Stimulated activated CD4-positive, alpha-beta T cell treated with anti-CD3 and anti-CD28 coated beads, Interleukin-15, amount 100 ng/mL, for 1 hour (primary cell): ENCODE measurements around the gene GPN3.
"Not testable (repeated sequence)": the region's sequence is repeated elsewhere in the genome, so short reads cannot be mapped to it uniquely, and the experiment has no call there.

Experiments used
- DNase-seq, 2 donors: peaks; one replicate each; pipeline ENCODE4 v3.0.0-alpha.2; 2020; ENCODE audit warnings: low read depth in 1 of 2, low spot score in 1 of 2

GPN3 gene

DNA sequence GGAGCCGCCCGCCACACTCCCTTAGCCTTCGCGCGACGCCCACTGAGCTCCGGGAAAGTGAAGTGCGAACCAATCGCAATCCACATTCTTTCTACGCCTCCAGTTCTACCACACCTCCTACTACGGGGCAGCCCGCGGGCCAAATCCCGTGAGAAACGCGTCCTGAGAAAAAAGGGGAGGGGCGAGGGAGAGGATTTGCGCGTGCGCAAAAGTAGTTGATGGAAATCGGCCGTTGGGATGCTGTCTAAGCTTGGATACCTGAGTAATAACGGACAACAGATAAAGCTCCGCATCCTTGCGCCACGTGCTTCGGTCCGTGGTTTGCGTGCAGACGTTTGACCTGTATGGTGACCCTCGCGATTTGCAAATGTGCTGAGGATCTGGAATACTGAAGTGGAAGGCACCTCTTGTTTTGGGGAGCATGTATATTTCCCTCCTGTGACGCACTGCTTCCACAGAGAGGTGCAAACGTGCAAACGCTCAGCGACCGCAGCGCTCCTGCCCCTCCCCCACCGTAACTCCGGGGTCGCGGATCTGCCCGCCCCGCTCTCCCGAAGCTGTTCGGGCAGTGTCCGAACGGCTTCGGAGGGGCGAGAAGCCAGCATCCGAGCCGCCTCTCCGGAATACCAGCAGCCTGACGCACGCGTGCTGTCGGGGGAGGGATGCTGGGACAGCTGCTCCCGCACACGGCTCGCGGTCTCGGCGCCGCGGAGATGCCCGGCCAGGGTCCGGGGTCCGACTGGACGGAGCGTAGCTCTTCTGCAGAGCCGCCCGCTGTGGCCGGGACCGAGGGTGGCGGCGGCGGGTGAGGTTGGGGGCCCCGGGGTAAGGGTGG, at the start of gene GPN3, which contains the start of gene FAM216A:
Gene GPN3 (minus strand): TSS at position 44 of the 835 bp plus-strand sequence. CDS start 54 bp downstream, outside the sequence.
Gene FAM216A (plus strand): TSS at position 632 of the 835 bp plus-strand sequence. CDS start 31 bp downstream, at position 663.
- peak; percentile 86 to 89 for DNase-seq

DNA sequence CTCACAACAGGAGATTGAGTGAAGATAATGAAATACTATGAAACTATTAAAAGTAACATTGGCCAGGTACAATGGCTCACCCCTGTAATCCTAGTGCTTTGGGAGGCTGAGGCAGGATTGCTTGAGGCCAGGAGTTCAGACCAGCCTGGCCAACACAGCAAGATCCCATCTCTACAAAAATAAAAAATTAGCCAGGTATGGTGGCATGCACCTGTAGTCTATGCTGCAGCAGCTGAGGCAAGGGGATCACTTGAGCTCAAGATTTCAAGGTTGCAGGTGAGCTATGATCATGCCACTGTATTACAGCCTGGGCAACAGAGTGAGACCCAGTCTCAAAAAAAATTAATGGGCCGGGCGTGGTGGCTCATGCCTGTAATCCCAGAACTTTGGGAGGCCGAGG, 48.9 kb upstream of the GPN3 start:
- DNase-seq = no peak

DNA sequence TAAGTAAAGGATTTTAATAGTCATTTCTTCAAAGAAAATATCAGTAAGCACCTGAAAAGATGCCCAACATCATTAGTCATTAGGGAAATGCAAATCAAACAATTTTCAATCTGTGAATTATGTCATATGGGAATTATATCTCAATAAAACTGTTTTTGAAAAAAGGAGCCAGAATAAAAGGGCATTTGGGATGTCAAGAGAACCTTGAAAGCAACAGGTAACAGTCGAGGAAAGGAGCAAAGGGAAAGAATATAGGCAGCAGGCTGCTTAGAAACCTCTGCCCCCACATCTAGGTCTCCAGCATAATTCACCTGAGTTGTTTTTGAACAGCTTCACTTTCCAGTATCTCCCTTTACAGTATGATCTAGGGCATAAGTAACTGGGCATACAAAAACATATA, 46.3 kb upstream of the GPN3 start:
- DNase-seq = no peak

DNA sequence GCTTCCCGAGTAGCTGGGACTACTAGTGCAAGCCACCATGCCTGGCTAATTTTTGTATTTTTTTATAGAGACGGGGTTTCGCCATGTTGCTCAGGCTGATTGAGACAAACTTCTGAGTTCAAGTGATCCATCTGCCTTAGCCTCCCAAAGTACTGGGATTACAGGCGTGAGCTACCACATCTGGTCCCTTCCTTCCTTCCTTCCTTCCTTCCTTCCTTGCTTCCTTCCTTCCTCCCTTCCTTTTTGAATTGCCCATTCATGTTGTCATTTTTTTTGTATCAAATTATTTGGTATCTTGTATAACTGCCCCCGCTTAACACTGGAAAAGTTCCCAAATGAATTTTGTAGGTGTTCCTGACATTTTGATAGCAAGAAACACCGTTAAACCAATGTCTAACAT, 45.8 kb upstream of the GPN3 start:
- DNase-seq = no peak

DNA sequence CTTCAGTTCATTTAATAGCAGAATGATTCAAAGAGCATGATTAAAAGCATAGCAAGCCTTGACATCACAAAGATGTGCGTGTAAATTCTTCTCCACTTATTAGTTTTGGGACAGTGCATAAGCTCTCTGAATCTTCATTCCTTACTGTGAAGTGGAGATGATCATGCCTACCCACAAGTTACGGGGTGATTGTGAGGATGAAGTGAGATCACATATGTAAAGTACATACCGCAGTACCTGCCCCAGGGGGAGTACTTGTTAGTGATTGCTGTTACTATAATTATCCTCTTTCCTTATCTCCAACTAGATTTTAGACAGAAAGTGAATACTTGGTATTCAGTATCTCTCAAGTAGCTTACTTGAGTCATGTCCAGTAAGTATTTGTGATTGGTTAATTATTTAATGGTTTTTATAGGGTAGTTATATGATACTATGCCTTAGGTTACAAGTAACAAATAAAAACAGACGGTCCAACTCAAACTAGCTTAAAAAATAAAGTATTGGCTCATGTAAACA, 40.1 kb upstream of the GPN3 start:
- no peak for DNase-seq

DNA sequence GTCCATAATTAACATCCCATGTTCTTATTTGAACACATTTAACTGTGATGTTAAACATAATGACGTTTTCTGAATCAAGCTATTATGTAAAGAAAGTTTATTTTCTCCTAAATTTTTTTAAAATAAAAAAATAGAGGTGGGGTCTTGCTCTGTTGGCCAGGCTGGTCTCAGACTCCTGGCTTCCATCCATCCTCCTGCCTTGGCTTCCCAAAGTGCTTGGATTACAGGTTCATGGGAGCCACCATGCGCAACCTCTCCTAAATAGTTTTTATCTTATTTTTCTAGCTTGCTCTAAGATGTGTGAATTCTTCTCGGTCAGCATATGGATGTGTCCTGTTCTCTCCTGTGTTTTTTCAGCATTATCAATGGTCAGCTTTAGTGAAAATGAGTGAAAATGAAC, 37.3 kb upstream of the GPN3 start:
- DNase-seq = no peak

DNA sequence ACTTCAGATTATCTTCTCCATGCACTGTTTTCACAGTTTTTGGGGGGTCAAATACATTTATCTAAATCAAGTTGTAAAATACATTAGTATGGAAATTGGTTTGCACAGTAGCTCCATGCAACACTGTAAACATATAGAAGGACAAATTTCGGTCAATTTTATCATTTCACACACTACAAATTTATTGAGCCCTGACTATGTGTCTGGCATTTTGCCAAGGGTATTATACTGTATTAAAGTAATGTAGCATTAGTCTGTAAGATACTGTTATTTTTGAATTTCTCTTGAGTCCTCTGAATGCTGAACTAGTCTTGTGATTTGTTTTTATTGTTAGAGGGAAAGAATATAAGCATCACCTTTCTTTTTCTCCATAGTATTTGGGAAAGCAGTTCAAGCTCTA, 35.4 kb upstream of the GPN3 start:
- DNase-seq = no peak

DNA sequence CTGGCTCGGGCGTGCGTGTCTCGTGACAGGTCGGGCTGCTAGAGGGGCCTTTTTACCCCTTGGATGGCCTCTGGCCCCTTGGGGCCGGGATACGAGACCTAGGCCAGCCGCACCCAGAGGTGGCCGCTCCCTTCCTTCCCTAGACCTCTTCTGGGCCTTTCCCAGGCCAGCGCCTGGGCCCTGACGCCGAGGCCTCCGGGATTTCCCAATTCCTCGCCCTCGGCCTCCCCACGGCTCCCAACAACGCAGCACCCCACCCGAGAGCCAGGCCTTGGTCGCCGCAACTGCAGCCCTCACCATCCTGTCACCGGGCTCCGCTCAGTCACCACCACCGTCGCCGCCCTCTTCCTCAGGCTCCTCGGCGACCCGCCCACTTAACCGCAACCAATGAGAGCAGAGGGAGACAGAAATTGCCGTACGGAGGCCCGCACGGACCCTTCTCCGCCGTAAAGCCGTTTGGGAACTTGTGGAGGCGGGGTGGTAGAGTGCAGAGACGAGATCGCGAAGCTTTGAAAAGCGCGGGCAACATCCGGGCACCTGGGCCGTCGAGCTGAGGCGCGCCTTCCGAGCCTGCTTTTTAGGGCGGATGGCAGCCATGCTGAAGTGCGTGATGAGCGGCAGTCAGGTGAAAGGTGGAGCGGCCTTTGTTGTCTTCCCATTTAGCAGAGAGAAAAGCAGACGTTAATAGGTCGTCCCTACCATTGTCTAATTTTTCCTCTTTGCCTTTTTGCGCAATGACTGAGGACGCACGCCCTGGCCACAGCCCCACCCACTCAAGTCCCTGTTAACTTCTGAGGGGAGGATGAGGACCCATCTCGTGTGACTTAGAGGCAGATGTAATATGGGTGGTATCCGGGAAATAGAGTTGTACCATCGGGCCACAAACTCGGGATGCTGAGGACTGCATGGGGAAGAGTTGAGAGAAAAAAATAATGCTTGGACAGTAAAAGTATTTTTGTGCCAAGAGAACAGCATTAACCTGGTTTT, 34.0 kb upstream of the GPN3 start, which contains the start of the genes RAD9B and VPS29:
Gene RAD9B (plus strand): TSS at position 580 of the 987 bp plus-strand sequence. CDS start 7 bp downstream, at position 587.
Gene VPS29 (minus strand): TSS at position 360 of the 987 bp plus-strand sequence. CDS start 60 bp downstream, at position 300.
- peak; percentile 95 to 97 for DNase-seq

DNA sequence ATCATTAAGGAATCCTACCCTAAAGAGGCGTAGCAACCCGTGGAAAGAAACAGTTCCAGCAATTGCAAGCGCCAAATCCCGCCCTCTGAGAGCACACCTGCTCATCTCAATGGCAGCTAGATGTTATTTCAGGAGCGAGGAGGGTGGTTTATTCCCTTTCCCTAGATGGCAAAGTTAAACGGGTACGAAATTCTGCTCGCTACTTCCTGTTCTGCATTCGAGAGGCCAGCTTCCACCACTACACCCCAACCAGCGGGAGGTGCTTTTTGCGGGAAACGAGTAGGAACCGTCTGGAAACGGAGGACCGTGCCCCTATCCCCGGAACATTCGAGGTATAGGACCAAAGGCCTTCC, 33.3 kb upstream of the GPN3 start:
- DNase-seq = no peak

DNA sequence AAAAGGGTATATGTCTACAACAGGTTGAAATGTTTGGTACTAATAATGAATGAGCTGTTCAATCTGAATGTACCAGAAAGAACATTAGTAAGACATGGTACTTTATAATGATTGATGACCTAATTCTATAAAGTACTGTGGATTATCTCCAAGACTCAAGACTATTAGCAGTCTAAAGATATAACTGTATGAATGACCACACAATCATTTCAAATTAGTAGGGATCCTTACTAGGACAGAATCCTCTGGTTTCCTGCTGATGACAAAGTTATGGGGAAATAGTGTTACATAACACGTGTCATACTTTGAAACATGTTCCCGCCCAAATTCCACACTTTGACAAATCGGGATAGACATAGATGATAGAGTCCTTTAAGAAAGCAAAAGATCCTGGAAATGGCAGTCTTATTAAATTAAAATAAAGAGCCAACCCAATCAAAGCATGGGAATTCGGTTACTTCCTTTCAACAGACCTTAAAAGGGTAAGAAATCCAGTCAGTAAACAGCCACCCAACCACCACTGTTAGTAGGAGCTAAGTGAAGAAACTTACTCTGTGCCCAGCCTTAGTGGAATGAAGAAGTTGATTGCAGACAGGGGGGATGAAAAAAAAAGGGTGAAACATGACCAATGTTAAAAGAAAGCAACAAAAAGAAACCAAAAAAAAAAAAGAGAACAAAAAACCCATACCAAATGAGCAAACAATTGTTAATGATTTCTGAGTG, 31.1 kb upstream of the GPN3 start:
- DNase-seq = no peak

DNA sequence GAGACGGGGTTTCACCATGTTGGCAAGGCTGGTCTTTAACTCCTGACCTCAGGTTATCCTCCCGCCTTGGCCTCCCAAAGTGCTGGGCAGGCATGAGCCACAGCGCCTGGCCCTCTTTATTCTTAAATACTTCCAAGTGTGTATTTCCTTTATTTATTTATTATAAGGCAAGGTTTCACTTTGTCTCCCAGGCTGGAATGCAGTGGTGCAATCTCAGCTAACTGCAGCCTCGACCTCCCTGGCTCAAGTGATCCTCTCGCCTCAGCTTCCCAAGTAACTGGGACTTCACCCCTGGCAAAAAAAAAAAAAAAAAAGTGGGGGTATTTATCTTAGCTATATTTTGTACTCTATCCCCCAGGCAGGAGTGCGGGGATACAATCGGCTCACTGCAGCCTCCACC, 7.4 kb upstream of the GPN3 start:
- no peak for DNase-seq

DNA sequence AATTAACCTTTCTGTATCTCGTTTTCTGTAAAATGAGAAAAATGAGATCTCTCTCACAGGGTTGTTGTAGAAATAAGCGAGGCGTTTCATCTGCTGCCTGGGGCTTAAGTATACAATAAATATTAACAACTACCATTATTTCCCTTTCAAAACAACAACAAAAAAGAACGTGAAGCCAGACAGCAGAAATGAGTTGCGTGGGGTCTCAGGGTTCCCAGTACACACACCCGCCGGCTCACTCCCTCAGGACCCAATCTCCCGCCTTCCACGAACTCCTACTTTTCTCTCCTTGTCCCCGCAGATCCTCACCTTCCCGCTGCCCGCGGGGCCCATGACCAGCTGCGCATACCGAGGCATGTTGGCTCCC, 227 bp downstream of the GPN3 start:
- no peak for DNase-seq

DNA sequence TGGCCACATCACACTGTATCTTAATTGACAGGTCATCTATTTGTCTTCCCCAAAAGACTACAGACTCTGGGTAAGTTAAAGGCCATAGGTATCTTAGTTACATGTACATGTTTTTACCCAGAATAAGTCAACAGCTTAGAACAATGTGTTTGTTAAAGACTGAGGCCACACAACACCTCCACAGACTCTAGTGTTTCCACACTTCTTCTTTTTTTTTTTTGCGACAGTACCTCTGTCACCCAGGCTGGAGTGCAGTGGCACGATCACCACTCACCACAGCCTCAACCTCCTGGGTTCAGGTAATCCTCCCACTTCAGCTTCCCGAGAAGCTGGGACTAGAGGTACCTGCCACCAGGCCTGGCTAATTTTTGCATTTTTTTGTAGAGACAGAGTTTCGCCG, 1.3 kb downstream of the GPN3 start:
- no peak for DNase-seq

DNA sequence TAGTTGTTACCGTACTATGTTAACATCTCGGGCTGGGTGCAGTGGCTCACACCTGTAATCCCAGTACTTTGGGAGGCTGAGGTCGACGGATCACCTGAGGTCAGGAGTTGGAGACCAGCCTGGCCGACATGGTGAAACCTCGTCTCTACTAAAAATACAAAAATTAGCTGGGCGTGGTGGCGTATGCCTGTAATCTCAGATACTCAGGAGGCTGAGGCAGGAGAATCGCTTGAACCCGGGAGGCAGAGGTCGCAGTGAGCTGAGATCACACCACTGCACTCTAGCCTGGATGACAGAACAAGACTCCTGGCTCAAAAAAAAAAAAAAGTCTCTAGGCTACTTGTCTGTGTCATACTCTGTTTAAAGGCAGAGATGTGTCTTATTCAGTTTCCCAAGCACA, 2.3 kb downstream of the GPN3 start:
- DNase-seq = not testable (repeated sequence)

DNA sequence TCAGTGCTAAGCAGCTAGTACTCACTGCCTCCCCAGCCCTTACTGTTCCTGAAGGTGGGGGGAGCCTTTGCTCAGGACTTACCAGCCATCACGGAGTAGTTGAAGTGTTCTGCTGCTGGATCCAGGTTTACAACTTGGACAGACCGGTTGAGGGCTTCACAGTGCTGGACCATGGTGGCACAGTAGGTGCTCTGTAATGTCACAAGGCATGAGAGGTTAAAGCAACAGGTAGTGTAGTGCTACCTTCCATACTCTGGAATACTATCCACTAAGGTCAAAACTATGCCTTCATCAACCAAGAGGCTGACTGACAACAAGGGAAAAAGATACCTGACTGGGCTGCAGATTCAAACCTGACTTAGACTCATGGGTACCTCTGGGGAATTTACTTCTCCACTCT, 3.0 kb downstream of the GPN3 start:
- no peak for DNase-seq

DNA sequence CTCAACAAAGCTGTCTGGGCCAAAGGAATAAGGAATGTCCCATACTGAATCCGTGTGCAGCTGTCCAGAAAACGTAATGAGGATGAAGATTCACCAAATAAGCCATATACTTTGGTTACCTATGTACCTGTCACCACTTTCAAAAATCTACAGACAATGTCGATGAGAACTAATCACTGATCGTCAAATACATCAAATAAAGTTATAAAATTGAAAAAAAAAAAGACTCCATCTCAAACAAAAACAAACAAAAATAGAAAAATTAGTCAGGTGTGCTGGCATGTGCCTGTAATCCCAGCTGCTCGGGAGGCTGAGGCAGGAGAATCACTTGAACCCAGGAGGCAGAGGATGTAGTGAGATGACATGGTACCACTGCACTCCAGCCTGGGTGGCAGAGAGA, 6.9 kb downstream of the GPN3 start:
- not testable (repeated sequence) for DNase-seq

DNA sequence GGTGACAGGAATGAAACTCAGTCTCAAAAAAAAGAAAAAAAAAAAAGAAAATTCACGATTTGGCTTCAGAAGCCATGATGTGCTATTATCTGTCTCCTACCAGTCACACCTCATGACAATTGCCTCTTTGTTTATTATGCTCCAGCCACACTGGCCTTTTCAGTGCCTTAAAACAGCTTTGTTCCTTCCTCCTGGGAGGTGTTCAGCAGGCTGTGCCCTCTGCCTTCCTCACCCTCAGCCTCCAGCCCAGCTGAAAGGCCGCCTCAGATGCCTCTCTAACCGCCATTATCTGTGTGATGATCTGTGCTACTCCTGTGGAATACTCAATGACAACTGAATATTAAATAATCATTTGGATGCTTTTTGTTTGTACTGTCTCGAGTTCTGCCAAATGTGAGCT, 9.3 kb downstream of the GPN3 start:
- DNase-seq = no peak

DNA sequence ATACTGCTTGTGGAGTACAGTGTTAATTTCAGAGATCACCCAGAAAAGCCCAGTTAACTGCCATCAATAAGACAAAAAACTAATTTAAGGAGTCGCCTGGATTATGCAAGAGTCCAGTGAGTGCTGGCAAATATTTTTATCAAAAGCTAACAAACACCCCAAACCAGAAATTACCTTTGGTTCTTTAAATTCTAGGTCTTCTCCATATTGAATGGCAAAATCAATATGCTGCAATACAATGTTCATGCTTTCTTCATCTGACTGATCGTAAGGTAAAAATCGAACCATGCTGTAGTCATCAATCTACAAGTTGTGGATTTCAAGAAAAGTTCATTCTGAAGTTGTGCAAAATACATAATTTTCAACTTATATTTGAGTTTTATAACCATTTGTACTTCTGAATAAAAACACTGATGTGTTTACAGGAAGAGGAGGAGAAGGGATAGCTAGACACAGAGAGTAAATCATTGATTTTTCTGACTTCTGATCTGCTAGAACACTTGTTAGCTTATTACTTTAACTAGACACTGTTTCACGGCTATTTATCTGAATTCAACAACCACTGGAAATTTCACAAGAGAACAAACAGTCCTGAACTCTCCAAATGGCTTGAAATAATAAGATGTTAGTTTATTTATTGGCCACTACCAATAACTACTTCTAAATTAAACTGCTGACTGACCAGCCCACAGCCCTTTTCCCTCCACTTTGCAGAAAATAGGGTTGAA, 14.3 kb downstream of the GPN3 start:
- DNase-seq = no peak

DNA sequence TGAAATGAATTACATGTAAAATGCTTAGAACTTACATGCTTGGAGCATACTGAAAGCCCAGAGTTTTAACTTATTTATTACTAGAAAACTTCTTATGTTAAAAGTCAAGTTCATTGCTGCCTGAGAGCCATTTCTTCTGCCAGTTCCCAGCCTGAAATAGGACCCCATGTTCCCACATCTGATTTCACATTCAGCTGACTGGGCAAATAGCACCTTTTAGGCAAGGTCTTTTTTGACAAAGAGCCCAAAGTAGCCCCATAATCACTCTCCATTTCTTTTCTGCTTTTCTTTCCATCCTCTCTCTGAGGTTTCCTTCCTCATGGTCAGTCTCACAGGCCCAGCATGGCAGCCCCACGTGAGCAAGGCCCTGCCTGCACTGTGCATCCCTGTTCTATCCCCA, 16.8 kb downstream of the GPN3 start:
- DNase-seq = no peak

DNA sequence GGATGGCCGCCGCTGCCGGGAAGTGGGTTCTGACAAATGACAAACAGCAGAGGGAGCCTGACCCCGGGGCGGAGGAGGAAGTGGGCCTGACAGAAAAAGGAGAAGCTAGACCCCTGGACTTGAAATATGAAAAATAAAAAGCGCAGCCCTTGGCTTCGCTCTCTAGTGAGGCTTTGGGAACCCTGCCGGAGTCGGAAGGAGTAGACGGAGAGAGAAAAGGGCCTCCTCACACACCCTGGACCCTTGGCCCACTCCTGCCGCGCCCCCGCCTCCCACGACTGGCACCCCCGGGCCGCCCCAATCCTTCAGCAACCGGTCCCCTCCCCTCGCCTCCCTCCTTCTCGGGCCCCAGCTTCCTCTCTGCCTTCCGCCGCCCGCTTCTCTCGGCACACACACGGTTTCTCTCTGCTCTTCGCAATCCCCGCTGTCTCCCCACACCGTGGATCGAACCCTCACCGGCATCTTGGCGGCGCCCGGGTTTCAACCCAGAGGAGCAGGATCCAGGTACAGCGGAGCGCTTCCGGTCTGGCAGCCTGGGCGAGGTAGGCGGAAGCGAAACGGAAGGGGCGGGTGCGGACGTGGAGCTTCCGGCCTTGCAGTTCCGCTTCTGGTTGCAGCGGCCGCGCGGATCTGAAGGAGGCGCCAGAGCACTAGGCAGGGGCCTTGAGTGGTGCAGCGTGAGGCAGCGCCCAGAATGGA, 18.1 kb downstream of the GPN3 start, which contains the start of gene ARPC3:
Gene ARPC3 (minus strand): TSS at position 539 of the 699 bp plus-strand sequence. CDS start 77 bp downstream, at position 462.
- peak; percentile 88 to 89 for DNase-seq
